GM10266 (cell line): ENCODE data around the gene LLCFC1.

Experiments used
- DNase-seq: peaks from one replicate; pipeline ENCODE4 v3.0.0; 2012; ENCODE audit errors: extremely low spot score
- CTCF ChIP-seq: IDR thresholded peaks from 2 replicates; pipeline ENCODE4 v1.5.1; 2012; ENCODE audit warnings: mild to moderate bottlenecking, low read depth; ENCODE audit not compliant: control insufficient read depth, insufficient read depth; ENCODE audit errors: missing control alignments

LLCFC1 gene

GRCh38 chr7:142910481-142910880, 28.8 kb upstream of the LLCFC1 start:
- no peak for TF ChIP-seq CTCF

DNA sequence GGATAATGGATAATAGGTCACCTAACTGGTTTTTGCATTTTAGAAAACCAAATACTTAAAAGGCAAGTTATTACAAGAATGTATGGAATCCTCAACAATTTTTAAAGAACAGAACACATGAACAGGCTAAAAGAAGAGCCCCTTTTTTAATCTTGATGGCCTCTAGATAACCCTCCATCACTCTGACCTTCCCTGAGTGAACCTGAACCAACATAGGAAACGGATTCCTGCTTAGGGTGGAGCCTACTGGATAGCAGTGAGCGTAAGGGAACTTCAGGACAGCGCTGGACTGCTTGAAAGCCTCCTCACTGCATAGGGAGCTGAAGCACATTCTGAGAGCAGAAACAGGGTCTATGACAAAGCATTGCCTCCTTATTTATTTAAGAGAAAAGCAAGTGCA, 26.2 kb upstream of the LLCFC1 start:
- no peak for TF ChIP-seq CTCF
- no peak for DNase-seq

More at GRCh38 chr7:142910481-142910880, 28.8 kb upstream of the LLCFC1 start:
- DNase-seq: no peak

- no peak for DNase-seq
- TF ChIP-seq CTCF: no peak
Observed at GRCh38 chr7:142913566-142913965, 25.7 kb upstream of the LLCFC1 start.

- no peak for TF ChIP-seq CTCF
- DNase-seq: no peak
Observed at GRCh38 chr7:142914121-142914520, 25.2 kb upstream of the LLCFC1 start.

DNA sequence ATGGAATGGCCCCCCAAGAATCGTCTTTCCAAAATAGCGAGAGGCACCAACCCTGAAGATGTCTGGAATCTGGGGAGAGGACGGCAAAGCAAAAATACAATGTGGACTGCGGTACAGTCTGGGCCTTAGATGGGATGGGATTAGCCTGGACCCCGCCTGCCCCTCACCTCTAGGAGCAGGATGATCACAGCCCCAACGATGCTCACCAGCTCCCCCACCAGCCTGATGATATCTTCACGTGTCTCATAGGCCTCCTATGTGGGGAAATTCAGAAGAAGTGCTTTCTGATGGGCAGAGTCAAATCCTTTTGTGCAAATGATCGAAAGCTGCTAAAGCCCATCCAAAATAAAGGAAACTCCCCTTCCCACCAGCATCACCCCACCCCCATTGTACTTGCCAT, 24.0 kb upstream of the LLCFC1 start:
- TF ChIP-seq CTCF: no peak
- DNase-seq: no peak

- DNase-seq: no peak
- no peak for TF ChIP-seq CTCF
Observed at GRCh38 chr7:142916508-142916907, 22.8 kb upstream of the LLCFC1 start.

GRCh38 chr7:142917447-142917846, 21.8 kb upstream of the LLCFC1 start:
- TF ChIP-seq CTCF: no peak
- DNase-seq: no peak
